Transverse colon (tissue), 4 donors: ENCODE results near the gene TOP1. TPM values are rescaled to one million over a fixed set of nuclear protein-coding genes. Genes with fewer than 3 reads are reported as not detected.
A peak's percentile ranks its signal among the peaks of the same experiment; 100 is the strongest.

Experiments
- DNase-seq: peaks from one replicate; pipeline ENCODE4 v3.0.0-alpha.2; 2019
- H3K27ac ChIP-seq, 4 donors: fragments of 200-600 bp; sonication (generic); 2 replicates each; pipeline ENCODE4 v1.5.1; 2016 to 2018; ENCODE audit warnings: inconsistent platforms in 4 of 4
- H3K27me3 ChIP-seq: fragments of 200-600 bp; sonication (generic); 2 replicates; pipeline ENCODE4 v1.5.1; 2017; ENCODE audit warnings: inconsistent platforms
- H3K36me3 ChIP-seq, 4 donors: fragments of 200-600 bp; sonication (generic); 2 replicates each; pipeline ENCODE4 v1.5.1; 2017 to 2019; ENCODE audit warnings: inconsistent platforms in 4 of 4
- H3K4me1 ChIP-seq, 4 donors: fragments of 200-600 bp; sonication (generic); 2 replicates each; pipeline ENCODE4 v1.5.1; 2017 to 2020; ENCODE audit warnings: inconsistent platforms in 4 of 4
- H3K4me3 ChIP-seq, 4 donors: fragments of 200-600 bp; sonication (generic); 1 replicate in 1 of 4; 2 replicates in 3 of 4; pipeline versions ENCODE4 v1.5.1 to v1.6.1; 2017 to 2019; ENCODE audit warnings: inconsistent platforms in 4 of 4
- H3K9me3 ChIP-seq, 2 donors: fragments of 200-600 bp; sonication (generic); 2 replicates each; pipeline ENCODE4 v1.5.1; 2017 to 2019; ENCODE audit warnings: inconsistent platforms in 2 of 2
- EP300 ChIP-seq: sonication (generic); formaldehyde crosslinking; IDR thresholded peaks from one replicate; pipeline ENCODE4 v1.6.1; 2017; ENCODE audit warnings: antibody characterized with exemption, low read depth
- POLR2A ChIP-seq: fragments of 450-650 bp; IDR thresholded peaks from one replicate; pipeline ENCODE4 v1.6.1; 2016; ENCODE audit warnings: antibody characterized with exemption, mild to moderate bottlenecking, moderate library complexity
- POLR2AphosphoS5 ChIP-seq, 3 donors: sonication (generic); formaldehyde crosslinking; IDR thresholded peaks; one replicate each; pipeline ENCODE4 v1.6.1; 2016; ENCODE audit warnings: antibody characterized with exemption in 3 of 3
- WGBS, 2 donors: methylation state at CpG; one replicate each; pipeline ENCODE4 v1.1.5; 2018; ENCODE audit warnings: low coverage in 1 of 2; 5-methylcytosine and 5-hydroxymethylcytosine counted together
- in situ Hi-C, 4 donors: fragments of 200-750 bp; cut with MboI; loops; one replicate each; pipeline versions ENCODE4 v1.15.0 to v1.15.1; 2017; ENCODE audit warnings: low sequenced_read_pairs in 3 of 4, low pct_ligation_motif_present in 1 of 4, low pct_unique_long_range_greater_than_20kb in 1 of 4
- intact Hi-C: fragments of 100-400 bp; cut with DNase I; formaldehyde crosslinking; loops from one replicate; pipeline ENCODE4 v1.15.1; 2023; ENCODE audit warnings: low total_unique reads
- total RNA-seq, 4 donors: library from RNA; depleted of rRNA; stranded (reverse); fragments of >200 nt; gene quantifications; one replicate each; pipeline ENCODE4 v1.1.0, GENCODE V29; 2016
- TF ChIP-seq, protein P1 (sequence below), 5 experiments: fragments of 200-600 bp in 3 of 5; fragments of 450-650 bp in 2 of 5; sonication (generic) in 3 of 5; IDR thresholded peaks; 1 replicate in 2 of 5; 2 replicates in 3 of 5; pipeline ENCODE4 v1.5.1; 2016 to 2017; ENCODE audit warnings: antibody characterized with exemption in 5 of 5, inconsistent platforms in 3 of 5, mild to moderate bottlenecking in 2 of 5, moderate library complexity in 1 of 5

TOP1 gene
- total RNA-seq, 4 donors from 2014 or later = 29.6 to 52.3 (median 36.9) TPM

DNA sequence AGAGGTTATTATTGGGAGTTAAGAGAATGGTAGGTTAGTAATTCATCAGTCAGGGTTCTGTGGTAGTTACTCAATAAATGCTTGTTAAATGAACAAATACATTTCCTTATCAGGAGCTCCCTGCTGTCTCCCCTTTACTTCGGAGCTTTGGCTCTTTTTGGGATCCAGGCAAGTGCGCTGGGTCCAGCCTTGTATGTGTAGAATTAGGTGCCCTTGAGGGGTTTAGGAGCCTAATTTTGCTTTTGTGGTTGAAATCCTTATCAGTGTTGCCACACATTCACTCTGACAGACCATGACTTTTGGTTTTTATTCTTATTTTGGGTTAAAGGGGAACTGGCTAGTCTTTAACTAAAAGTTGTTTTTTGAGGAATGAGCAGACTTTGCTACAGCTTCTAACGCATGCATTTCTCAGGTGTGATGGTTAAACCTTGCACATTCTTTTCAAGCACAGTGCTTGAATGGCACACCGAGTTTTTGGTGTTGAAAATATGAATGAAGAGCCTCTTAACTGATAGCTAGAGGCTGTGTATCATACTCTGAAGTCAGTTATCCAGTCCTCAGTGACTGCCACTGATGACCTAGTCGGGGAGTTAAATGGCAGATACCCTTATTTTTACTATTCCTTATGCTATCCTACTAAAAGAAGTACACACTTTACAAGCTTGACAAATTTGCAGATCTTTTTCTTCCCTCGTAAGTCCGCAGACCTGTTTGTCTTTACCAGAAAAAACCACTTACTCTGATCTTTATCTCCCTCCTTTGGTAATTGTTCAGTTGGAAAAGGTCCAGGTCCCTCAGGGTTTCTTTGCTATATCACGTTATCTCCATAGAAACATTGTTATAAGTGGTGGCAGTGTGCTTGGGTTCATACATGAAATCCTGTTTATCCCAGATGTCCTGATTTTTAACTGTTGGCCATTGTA is 58.0 kb downstream of the TOP1 start:
- Histone ChIP-seq H3K27ac (peak overlapping the region; percentile 5 to 33 (median 12)), H3K27me3 (no peaks in the 10 kb centered on the region), H3K4me1 (peaks cover 0 to 22% (median 12%) of the 10 kb centered on the region in 4 donors), H3K4me3 (no peak overlapping the region), H3K36me3 (peaks cover 0 to 25% (median 11%) of the 10 kb centered on the region in 4 donors), H3K9me3 (no peaks in the 10 kb centered on the region)
- in situ Hi-C loops = no loop called here
- WGBS, 2 donors = 55 to 57% methylated on average over 8 of the region's 8 CpGs
- TF ChIP-seq POLR2AphosphoS5 (IDR thresholded peaks at IDR 0.05) (no peak), POLR2A (no peak), EP300 (no peak)
- TF ChIP-seq, protein P1, sequence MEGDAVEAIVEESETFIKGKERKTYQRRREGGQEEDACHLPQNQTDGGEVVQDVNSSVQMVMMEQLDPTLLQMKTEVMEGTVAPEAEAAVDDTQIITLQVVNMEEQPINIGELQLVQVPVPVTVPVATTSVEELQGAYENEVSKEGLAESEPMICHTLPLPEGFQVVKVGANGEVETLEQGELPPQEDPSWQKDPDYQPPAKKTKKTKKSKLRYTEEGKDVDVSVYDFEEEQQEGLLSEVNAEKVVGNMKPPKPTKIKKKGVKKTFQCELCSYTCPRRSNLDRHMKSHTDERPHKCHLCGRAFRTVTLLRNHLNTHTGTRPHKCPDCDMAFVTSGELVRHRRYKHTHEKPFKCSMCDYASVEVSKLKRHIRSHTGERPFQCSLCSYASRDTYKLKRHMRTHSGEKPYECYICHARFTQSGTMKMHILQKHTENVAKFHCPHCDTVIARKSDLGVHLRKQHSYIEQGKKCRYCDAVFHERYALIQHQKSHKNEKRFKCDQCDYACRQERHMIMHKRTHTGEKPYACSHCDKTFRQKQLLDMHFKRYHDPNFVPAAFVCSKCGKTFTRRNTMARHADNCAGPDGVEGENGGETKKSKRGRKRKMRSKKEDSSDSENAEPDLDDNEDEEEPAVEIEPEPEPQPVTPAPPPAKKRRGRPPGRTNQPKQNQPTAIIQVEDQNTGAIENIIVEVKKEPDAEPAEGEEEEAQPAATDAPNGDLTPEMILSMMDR (IDR thresholded peaks at IDR 0.05) = no peak
- intact Hi-C loops = loop anchor here (5.0 kb wide), 1 partner anchor 94 kb away; no protein-coding TSS in a partner anchor
- no peak for DNase-seq

DNA sequence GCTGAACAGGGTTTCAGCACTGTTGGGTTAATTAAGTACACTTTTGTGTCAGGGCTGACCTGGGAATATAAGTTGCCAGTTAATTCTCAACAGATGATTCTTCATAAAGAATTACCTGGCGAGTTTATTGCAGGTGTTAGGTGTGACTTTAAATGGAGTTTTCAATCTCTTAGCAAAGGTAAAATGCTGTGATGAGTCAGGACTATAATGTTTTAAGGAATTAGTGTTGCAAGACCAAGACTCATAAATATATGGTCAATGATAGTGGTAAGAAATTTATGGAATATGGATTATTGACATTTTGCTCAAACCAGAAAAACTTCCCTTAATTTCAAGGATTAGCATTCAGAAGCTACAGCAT is 58.7 kb downstream of the TOP1 start:
- 48 to 56% methylated on average over 1 of the region's 1 CpG for WGBS, 2 donors
- Histone ChIP-seq H3K27ac (peak overlapping the region; percentile 5 to 33 (median 12)), H3K4me3 (no peak overlapping the region), H3K9me3 (no peaks in the 10 kb centered on the region), H3K27me3 (no peaks in the 10 kb centered on the region), H3K36me3 (peaks cover 0 to 27% (median 11%) of the 10 kb centered on the region in 4 donors), H3K4me1 (peaks cover 0 to 26% (median 12%) of the 10 kb centered on the region in 4 donors)
- intact Hi-C loops (loop anchor here (5.0 kb wide), 1 partner anchor 95 kb away; no protein-coding TSS in a partner anchor), in situ Hi-C loops (no loop called here)
- TF ChIP-seq POLR2AphosphoS5 (IDR thresholded peaks at IDR 0.05) = no peak
- TF ChIP-seq EP300 = no peak
- no peak for TF ChIP-seq POLR2A
- TF ChIP-seq, protein P1 (IDR thresholded peaks at IDR 0.05) = no peak
- DNase-seq = no peak

- H3K9me3 ChIP-seq = no peaks in the 10 kb centered on the region
- H3K4me3 ChIP-seq = no peak overlapping the region
- peaks cover 0 to 32% (median 11%) of the 10 kb centered on the region in 4 donors for H3K36me3 ChIP-seq
- H3K4me1 ChIP-seq = peaks cover 0 to 26% (median 12%) of the 10 kb centered on the region in 4 donors
- H3K27ac ChIP-seq = peak overlapping the region; percentile 5 to 19 (median 12)
- H3K27me3 ChIP-seq = no peaks in the 10 kb centered on the region
- no peak for DNase-seq
- TF ChIP-seq, protein P1 (IDR thresholded peaks at IDR 0.05) = no peak
- TF ChIP-seq POLR2A (no peak), EP300 (no peak), POLR2AphosphoS5 (IDR thresholded peaks at IDR 0.05) (no peak)
- in situ Hi-C loops = no loop called here
- intact Hi-C loops = loop anchor here (5.0 kb wide), 1 partner anchor 95 kb away; no protein-coding TSS in a partner anchor
- WGBS, 2 donors = 78 to 82% methylated on average over 3 of the region's 3 CpGs
These were observed 59.2 kb downstream of the TOP1 start for GRCh38 chr20:41087777-41088176.

GRCh38 chr20:41089555-41089954 is 60.9 kb downstream of the TOP1 start:
- intact Hi-C loops = loop anchor here (5.0 kb wide), 1 partner anchor 97 kb away; no protein-coding TSS in a partner anchor
- Histone ChIP-seq H3K4me3 (no peak overlapping the region), H3K27ac (no peak overlapping the region), H3K27me3 (no peaks in the 10 kb centered on the region), H3K9me3 (no peaks in the 10 kb centered on the region), H3K36me3 (peaks cover 0 to 34% (median 14%) of the 10 kb centered on the region in 4 donors), H3K4me1 (peaks cover 0 to 31% (median 12%) of the 10 kb centered on the region in 4 donors)
- DNase-seq = no peak
- in situ Hi-C loops = no loop called here
- WGBS, 2 donors = 93 to 94% methylated on average over 3 of the region's 3 CpGs
- no peak for TF ChIP-seq EP300
- TF ChIP-seq, protein P1 (IDR thresholded peaks at IDR 0.05) = peak in 1 of 5 experiments; percentile 13
